Neural cell (in vitro differentiated cells): ENCODE results near the gene TFEB.

Experiments used
- CTCF ChIP-seq: fragments of 450-650 bp; IDR thresholded peaks from 2 replicates; pipeline ENCODE4 v1.5.1; 2014; ENCODE audit warnings: antibody characterized with exemption, mild to moderate bottlenecking, moderate library complexity; ENCODE audit not compliant: poor library complexity, severe bottlenecking
- MXI1 ChIP-seq: fragments of 450-650 bp; conservative IDR thresholded peaks from 2 replicates; pipeline ENCODE4 v1.6.1; 2014; ENCODE audit warnings: antibody characterized with exemption, mild to moderate bottlenecking; ENCODE audit not compliant: poor library complexity, severe bottlenecking

- TF ChIP-seq MXI1 (no peak), CTCF (no peak)
These were observed 83.3 kb downstream of the TFEB start for GRCh38 chr6:41651962-41652657.
